CD8-positive, alpha-beta memory T cell (primary cell): Measurements from ENCODE around the gene CORO2B. TPM values are rescaled to one million over a fixed set of nuclear protein-coding genes. Genes with fewer than 3 reads are reported as not detected.
A peak's percentile ranks its signal among the peaks of the same experiment; 100 is the strongest.

Source experiments
- CTCF ChIA-PET: fragments of 350-600 bp; sonication (Branson Sonifier 250); formaldehyde crosslinking; loops from one replicate; lab custom pipeline; 2021; ENCODE audit warnings: antibody characterized with exemption; lab: Charles Lee
- POLR2A ChIA-PET: fragments of 350-600 bp; sonication (Branson Sonifier 250); formaldehyde crosslinking; loops from one replicate; lab custom pipeline; 2021; ENCODE audit warnings: antibody characterized with exemption; lab: Charles Lee
- DNase-seq, 5 donors: peaks; one replicate each; pipeline versions ENCODE4 v3.0.0 to v3.0.0-alpha.2; 2020 to 2022; ENCODE audit warnings: mixed read lengths in 1 of 5
- H3K27ac ChIP-seq: one replicate; pipeline ENCODE4 v1.7.0; 2013; ENCODE audit warnings: low read depth, mild to moderate bottlenecking, low read length, moderate library complexity
- H3K27me3 ChIP-seq: 2 replicates; pipeline ENCODE4 v1.7.0; 2013; ENCODE audit warnings: low read length, mild to moderate bottlenecking; ENCODE audit not compliant: insufficient read depth, poor library complexity, severe bottlenecking
- H3K36me3 ChIP-seq: 2 replicates; pipeline ENCODE4 v1.7.0; 2013; ENCODE audit warnings: mild to moderate bottlenecking, low read length, moderate library complexity; ENCODE audit not compliant: insufficient read depth
- H3K4me1 ChIP-seq: 2 replicates; pipeline ENCODE4 v1.7.0; 2013; ENCODE audit warnings: mild to moderate bottlenecking, low read length, moderate library complexity; ENCODE audit not compliant: insufficient read depth
- H3K4me3 ChIP-seq: 2 replicates; pipeline ENCODE4 v1.7.0; 2013; ENCODE audit warnings: mild to moderate bottlenecking, low read length
- H3K9me3 ChIP-seq: 2 replicates; pipeline ENCODE4 v1.7.0; 2013; ENCODE audit warnings: mild to moderate bottlenecking, low read length
- H3K27ac Mint-ChIP-seq, 8 donors: one replicate each; pipeline ENCODE4 v1.8.0; 2020 to 2021; ENCODE audit warnings: mixed read lengths in 8 of 8, mild to moderate bottlenecking in 6 of 8, inconsistent platforms in 3 of 8, moderate library complexity in 3 of 8
- H3K27me3 Mint-ChIP-seq, 2 donors: one replicate each; pipeline ENCODE4 v1.8.0; 2020 to 2021; ENCODE audit warnings: mixed read lengths in 2 of 2, mild to moderate bottlenecking in 1 of 2, moderate library complexity in 1 of 2
- H3K36me3 Mint-ChIP-seq, 3 donors: one replicate each; pipeline ENCODE4 v1.8.0; 2020 to 2021; ENCODE audit warnings: mixed read lengths in 3 of 3, inconsistent platforms in 1 of 3, mild to moderate bottlenecking in 1 of 3
- H3K4me1 Mint-ChIP-seq, 3 donors: one replicate each; pipeline ENCODE4 v1.8.0; 2020 to 2021; ENCODE audit warnings: mixed read lengths in 3 of 3, inconsistent platforms in 1 of 3, mild to moderate bottlenecking in 1 of 3
- H3K4me3 Mint-ChIP-seq, 7 donors: one replicate each; pipeline ENCODE4 v1.8.0; 2020 to 2021; ENCODE audit warnings: mixed read lengths in 7 of 7, mild to moderate bottlenecking in 6 of 7, moderate library complexity in 4 of 7, inconsistent platforms in 2 of 7
- H3K9me3 Mint-ChIP-seq, 5 donors: one replicate each; pipeline ENCODE4 v1.8.0; 2020 to 2022; ENCODE audit warnings: mixed read lengths in 5 of 5, mild to moderate bottlenecking in 3 of 5, moderate library complexity in 2 of 5, inconsistent platforms in 1 of 5
- polyA plus RNA-seq: library from polyadenylated mRNA; unstranded; fragments of 300-500 nt; fragmentation: Illumina TruSeq; gene quantifications from one replicate; pipeline ENCODE4 v1.2.3, GENCODE V29; 2021
- total RNA-seq, 2 experiments: library from RNA; stranded (reverse); gene quantifications; one replicate each; pipeline ENCODE4 v1.2.3, GENCODE V29; 2021

CORO2B gene
- total and polyA plus RNA-seq, 3 experiments from 2014 or later, result not detected

GRCh38 chr15:68732451-68732850 is 153.7 kb downstream of the CORO2B start:
- Mint-ChIP-seq H3K27ac (peak overlapping the region in 1 of 8 donors; percentile 49), H3K9me3 (no peaks in the 10 kb centered on the region), H3K4me1 (peaks cover 0 to 5% (median 3%) of the 10 kb centered on the region in 3 donors), H3K27me3 (no peaks in the 10 kb centered on the region), H3K4me3 (no peak overlapping the region), H3K36me3 (no peaks in the 10 kb centered on the region)
- CTCF ChIA-PET, result interaction anchor here (0.8 to 2.2 kb wide), 2 partner anchors 142 to 144 kb away, joined by 3 to 10 read pairs; no protein-coding TSS in a partner anchor
- no peak overlapping the region for H3K27ac ChIP-seq
- no peak for DNase-seq
- no peaks in the 10 kb centered on the region for H3K27me3 ChIP-seq
- H3K9me3 ChIP-seq, result no peaks in the 10 kb centered on the region
- POLR2A ChIA-PET, result no interaction called here
- no peak overlapping the region for H3K4me3 ChIP-seq
- no peaks in the 10 kb centered on the region for H3K36me3 ChIP-seq
- H3K4me1 ChIP-seq, result no peaks in the 10 kb centered on the region

GRCh38 chr15:68733666-68734065 is 154.9 kb downstream of the CORO2B start:
- no peak overlapping the region for H3K27ac ChIP-seq
- DNase-seq, result no peak
- no peaks in the 10 kb centered on the region for H3K36me3 Mint-ChIP-seq
- no peaks in the 10 kb centered on the region for H3K27me3 Mint-ChIP-seq
- no peaks in the 10 kb centered on the region for H3K4me1 ChIP-seq
- POLR2A ChIA-PET, result no interaction called here
- no peaks in the 10 kb centered on the region for H3K27me3 ChIP-seq
- no peaks in the 10 kb centered on the region for H3K9me3 ChIP-seq
- H3K9me3 Mint-ChIP-seq, result no peaks in the 10 kb centered on the region
- no peak overlapping the region for H3K27ac Mint-ChIP-seq
- no peak overlapping the region for H3K4me3 ChIP-seq
- no peak overlapping the region for H3K4me3 Mint-ChIP-seq
- CTCF ChIA-PET, result interaction anchor here (1.1 kb wide), 1 partner anchor 142 kb away, joined by 3 read pairs; no protein-coding TSS in a partner anchor
- H3K36me3 ChIP-seq, result no peaks in the 10 kb centered on the region
- peaks cover 0 to 5% (median 3%) of the 10 kb centered on the region in 3 donors for H3K4me1 Mint-ChIP-seq

GRCh38 chr15:68734352-68734751 is 155.6 kb downstream of the CORO2B start:
- no peak overlapping the region for H3K27ac ChIP-seq
- no peaks in the 10 kb centered on the region for H3K27me3 ChIP-seq
- ChIA-PET POLR2A (no interaction called here), CTCF (interaction anchor here (0.9 to 1.2 kb wide), 3 partner anchors 61 to 141 kb away, joined by 3 read pairs; no protein-coding TSS in a partner anchor)
- H3K36me3 ChIP-seq, result no peaks in the 10 kb centered on the region
- no peaks in the 10 kb centered on the region for H3K4me1 ChIP-seq
- H3K36me3 Mint-ChIP-seq, result no peaks in the 10 kb centered on the region
- H3K27me3 Mint-ChIP-seq, result peaks cover 0 to 1% of the 10 kb centered on the region in 2 donors
- peaks cover 0 to 5% (median 3%) of the 10 kb centered on the region in 3 donors for H3K4me1 Mint-ChIP-seq
- H3K27ac Mint-ChIP-seq, result no peak overlapping the region
- no peak for DNase-seq
- no peak overlapping the region for H3K4me3 ChIP-seq
- H3K9me3 Mint-ChIP-seq, result no peaks in the 10 kb centered on the region
- no peak overlapping the region for H3K4me3 Mint-ChIP-seq
- no peaks in the 10 kb centered on the region for H3K9me3 ChIP-seq

- Mint-ChIP-seq H3K4me3 (no peak overlapping the region), H3K36me3 (no peaks in the 10 kb centered on the region), H3K9me3 (no peaks in the 10 kb centered on the region), H3K27ac (no peak overlapping the region), H3K27me3 (peaks cover 0 to 6% of the 10 kb centered on the region in 2 donors), H3K4me1 (peaks cover 0 to 5% (median 3%) of the 10 kb centered on the region in 3 donors)
- Histone ChIP-seq H3K4me1 (no peaks in the 10 kb centered on the region), H3K36me3 (no peaks in the 10 kb centered on the region), H3K27me3 (no peaks in the 10 kb centered on the region), H3K27ac (no peak overlapping the region), H3K9me3 (no peaks in the 10 kb centered on the region), H3K4me3 (no peak overlapping the region)
- ChIA-PET POLR2A (no interaction called here), CTCF (interaction anchor here (0.9 to 1.2 kb wide), 3 partner anchors 61 to 141 kb away, joined by 3 to 4 read pairs (median 3); no protein-coding TSS in a partner anchor)
- no peak for DNase-seq
These were observed 156.1 kb downstream of the CORO2B start for GRCh38 chr15:68734881-68735280.

GRCh38 chr15:68735610-68736009 is 156.8 kb downstream of the CORO2B start:
- H3K27ac ChIP-seq, result no peak overlapping the region
- H3K9me3 ChIP-seq, result no peaks in the 10 kb centered on the region
- Mint-ChIP-seq H3K4me1 (peaks cover 0 to 5% (median 3%) of the 10 kb centered on the region in 3 donors), H3K4me3 (no peak overlapping the region), H3K27ac (no peak overlapping the region), H3K9me3 (no peaks in the 10 kb centered on the region), H3K36me3 (no peaks in the 10 kb centered on the region), H3K27me3 (peaks cover 0 to 12% of the 10 kb centered on the region in 2 donors)
- no peak overlapping the region for H3K4me3 ChIP-seq
- peaks cover 4% of the 10 kb centered on the region for H3K27me3 ChIP-seq
- ChIA-PET CTCF (interaction anchor here (1.2 kb wide), 1 partner anchor 140 kb away, joined by 4 read pairs; no protein-coding TSS in a partner anchor), POLR2A (no interaction called here)
- DNase-seq, result no peak
- no peaks in the 10 kb centered on the region for H3K4me1 ChIP-seq
- H3K36me3 ChIP-seq, result no peaks in the 10 kb centered on the region

GRCh38 chr15:68739390-68740080 is 160.7 kb downstream of the CORO2B start:
- no peak for DNase-seq
- ChIA-PET POLR2A (no interaction called here), CTCF (no interaction called here)
- H3K4me3 Mint-ChIP-seq, result no peak overlapping the region
- no peaks in the 10 kb centered on the region for H3K9me3 Mint-ChIP-seq
- Histone ChIP-seq H3K9me3 (no peaks in the 10 kb centered on the region), H3K36me3 (no peaks in the 10 kb centered on the region), H3K27me3 (peaks cover 4% of the 10 kb centered on the region), H3K4me1 (no peaks in the 10 kb centered on the region), H3K4me3 (no peak overlapping the region), H3K27ac (no peak overlapping the region)
- H3K27ac Mint-ChIP-seq, result no peak overlapping the region
- H3K4me1 Mint-ChIP-seq, result no peaks in the 10 kb centered on the region
- H3K36me3 Mint-ChIP-seq, result no peaks in the 10 kb centered on the region
- peaks cover 0 to 12% of the 10 kb centered on the region in 2 donors for H3K27me3 Mint-ChIP-seq

- Mint-ChIP-seq H3K27me3 (peaks cover 2 to 12% of the 10 kb centered on the region in 2 donors), H3K9me3 (no peaks in the 10 kb centered on the region), H3K27ac (no peak overlapping the region), H3K4me3 (no peak overlapping the region), H3K36me3 (no peaks in the 10 kb centered on the region), H3K4me1 (no peaks in the 10 kb centered on the region)
- no peak overlapping the region for H3K27ac ChIP-seq
- H3K4me3 ChIP-seq, result no peak overlapping the region
- CTCF ChIA-PET, result no interaction called here
- H3K9me3 ChIP-seq, result no peaks in the 10 kb centered on the region
- H3K36me3 ChIP-seq, result no peaks in the 10 kb centered on the region
- DNase-seq, result no peak
- POLR2A ChIA-PET, result no interaction called here
- H3K4me1 ChIP-seq, result no peaks in the 10 kb centered on the region
- H3K27me3 ChIP-seq, result peaks cover 4% of the 10 kb centered on the region
These were observed 164.5 kb downstream of the CORO2B start for GRCh38 chr15:68743256-68743655.

GRCh38 chr15:68749365-68749764 is 170.6 kb downstream of the CORO2B start:
- Histone ChIP-seq H3K4me1 (no peaks in the 10 kb centered on the region), H3K27me3 (no peaks in the 10 kb centered on the region), H3K27ac (no peak overlapping the region), H3K9me3 (no peaks in the 10 kb centered on the region), H3K36me3 (no peaks in the 10 kb centered on the region), H3K4me3 (no peak overlapping the region)
- H3K27ac Mint-ChIP-seq, result peak overlapping the region in 1 of 8 donors; percentile 58
- H3K27me3 Mint-ChIP-seq, result peaks cover 2 to 7% of the 10 kb centered on the region in 2 donors
- no peaks in the 10 kb centered on the region for H3K9me3 Mint-ChIP-seq
- ChIA-PET POLR2A (no interaction called here), CTCF (no interaction called here)
- H3K4me3 Mint-ChIP-seq, result no peak overlapping the region
- DNase-seq, result no peak
- H3K36me3 Mint-ChIP-seq, result peaks cover 0 to 1% (median 0%) of the 10 kb centered on the region in 3 donors
- peaks cover 0 to 4% (median 3%) of the 10 kb centered on the region in 3 donors for H3K4me1 Mint-ChIP-seq
